ENCODE measurements around the gene RNF214. TPM values are rescaled to one million over a fixed set of nuclear protein-coding genes. Genes with fewer than 3 reads are reported as not detected.
"Not testable (repeated sequence)": the region's sequence is repeated elsewhere in the genome, so short reads cannot be mapped to it uniquely, and the experiment has no call there.

The RNF214 gene
- polyA plus RNA-seq, 4 donors, result 6.9 to 17.8 (median 8.9) TPM

DNA sequence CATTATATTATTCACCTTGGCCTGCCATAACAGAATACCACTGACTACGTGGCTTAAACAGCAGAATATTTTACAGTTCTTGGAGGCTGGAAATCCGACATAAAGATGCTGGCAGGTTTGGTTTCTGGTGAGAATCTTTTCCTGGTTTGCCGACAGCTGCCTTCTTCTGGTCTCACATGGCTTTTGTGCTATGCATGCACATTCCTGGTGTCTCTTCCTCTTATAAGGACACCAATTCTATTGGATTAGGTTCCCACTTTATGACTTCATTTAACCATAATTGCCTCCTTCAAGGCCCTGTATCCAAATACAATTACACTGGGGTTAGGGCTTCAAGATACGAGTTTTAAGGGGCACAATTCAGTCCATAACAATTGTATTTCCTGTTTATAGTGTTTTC lies 17.1 kb downstream of the RNF214 start:
- 88 to 90% (median 89%) methylated on average over 4 of the region's 4 CpGs for WGBS, 3 donors
- no peaks in the 10 kb centered on the region for H3K9me3 ChIP-seq (ENCODE audit: control insufficient read depth in 2 of 2, insufficient read depth in 1 of 2, low read depth in 1 of 2, low read length in 1 of 2)
- H3K4me3 ChIP-seq (ENCODE audit: low read depth in 1 of 3, low read length in 3 of 3), result no peak overlapping the region
- DNase-seq (no peak), FAIRE-seq (no peak)
- no peaks in the 10 kb centered on the region for H3K4me1 ChIP-seq (ENCODE audit: control insufficient read depth in 3 of 3, insufficient read depth in 2 of 3, low read depth in 1 of 3, low read length in 2 of 3)
- H3K27me3 ChIP-seq (ENCODE audit: control insufficient read depth in 3 of 3, insufficient read depth in 3 of 3, low read length in 3 of 3), result no peaks in the 10 kb centered on the region
- no peak overlapping the region for H3K27ac ChIP-seq (ENCODE audit: low read depth in 1 of 3, low read length in 2 of 3)
- H3K36me3 ChIP-seq (ENCODE audit: control insufficient read depth in 3 of 3, insufficient read depth in 2 of 3, low read depth in 1 of 3, low read length in 3 of 3), result peaks cover 0 to 42% (median 15%) of the 10 kb centered on the region in 3 donors

- H3K27ac ChIP-seq (ENCODE audit: low read depth in 1 of 3, low read length in 2 of 3), result no peak overlapping the region
- no peak for FAIRE-seq
- no peak overlapping the region for H3K4me3 ChIP-seq (ENCODE audit: low read depth in 1 of 3, low read length in 3 of 3)
- WGBS, 3 donors, result 90 to 98% (median 93%) methylated on average over 7 to 10 of the region's 10 CpGs
- no peaks in the 10 kb centered on the region for H3K9me3 ChIP-seq (ENCODE audit: control insufficient read depth in 2 of 2, insufficient read depth in 1 of 2, low read depth in 1 of 2, low read length in 1 of 2)
- no peaks in the 10 kb centered on the region for H3K27me3 ChIP-seq (ENCODE audit: control insufficient read depth in 3 of 3, insufficient read depth in 3 of 3, low read length in 3 of 3)
- H3K36me3 ChIP-seq (ENCODE audit: control insufficient read depth in 3 of 3, insufficient read depth in 2 of 3, low read depth in 1 of 3, low read length in 3 of 3), result peaks cover 0 to 34% (median 16%) of the 10 kb centered on the region in 3 donors
- no peaks in the 10 kb centered on the region for H3K4me1 ChIP-seq (ENCODE audit: control insufficient read depth in 3 of 3, insufficient read depth in 2 of 3, low read depth in 1 of 3, low read length in 2 of 3)
- DNase-seq, result no peak
These were observed 19.0 kb downstream of the RNF214 start for GRCh38 chr11:117251506-117251905.

DNA sequence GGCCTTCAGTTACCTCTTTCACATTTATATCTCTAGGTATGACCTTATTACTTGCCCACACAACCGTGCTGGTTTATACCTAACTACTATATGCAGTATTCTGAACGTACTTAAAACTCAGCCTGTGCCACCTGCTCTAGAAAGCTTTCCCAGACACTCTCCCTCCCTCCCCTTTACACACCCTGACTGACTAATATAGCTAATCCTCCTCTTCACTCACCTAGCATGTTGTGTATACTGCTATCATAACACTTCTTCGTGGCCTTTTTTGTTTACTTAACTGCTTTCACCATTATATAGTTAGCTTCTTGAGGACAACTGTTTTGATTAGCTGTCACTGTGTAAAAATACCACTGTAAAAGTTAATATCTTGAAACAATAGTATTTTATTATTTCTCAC lies 23.5 kb downstream of the RNF214 start:
- 65 to 76% (median 70%) methylated on average over 3 of the region's 3 CpGs for WGBS, 3 donors
- FAIRE-seq (no peak), DNase-seq (no peak)
- no peaks in the 10 kb centered on the region for H3K27me3 ChIP-seq (ENCODE audit: control insufficient read depth in 3 of 3, insufficient read depth in 3 of 3, low read length in 3 of 3)
- no peaks in the 10 kb centered on the region for H3K9me3 ChIP-seq (ENCODE audit: control insufficient read depth in 2 of 2, insufficient read depth in 1 of 2, low read depth in 1 of 2, low read length in 1 of 2)
- peaks cover 0 to 34% (median 4%) of the 10 kb centered on the region in 3 donors for H3K36me3 ChIP-seq (ENCODE audit: control insufficient read depth in 3 of 3, insufficient read depth in 2 of 3, low read depth in 1 of 3, low read length in 3 of 3)
- no peak overlapping the region for H3K4me3 ChIP-seq (ENCODE audit: low read depth in 1 of 3, low read length in 3 of 3)
- H3K4me1 ChIP-seq (ENCODE audit: control insufficient read depth in 3 of 3, insufficient read depth in 2 of 3, low read depth in 1 of 3, low read length in 2 of 3), result no peaks in the 10 kb centered on the region
- no peak overlapping the region for H3K27ac ChIP-seq (ENCODE audit: low read depth in 1 of 3, low read length in 2 of 3)

DNA sequence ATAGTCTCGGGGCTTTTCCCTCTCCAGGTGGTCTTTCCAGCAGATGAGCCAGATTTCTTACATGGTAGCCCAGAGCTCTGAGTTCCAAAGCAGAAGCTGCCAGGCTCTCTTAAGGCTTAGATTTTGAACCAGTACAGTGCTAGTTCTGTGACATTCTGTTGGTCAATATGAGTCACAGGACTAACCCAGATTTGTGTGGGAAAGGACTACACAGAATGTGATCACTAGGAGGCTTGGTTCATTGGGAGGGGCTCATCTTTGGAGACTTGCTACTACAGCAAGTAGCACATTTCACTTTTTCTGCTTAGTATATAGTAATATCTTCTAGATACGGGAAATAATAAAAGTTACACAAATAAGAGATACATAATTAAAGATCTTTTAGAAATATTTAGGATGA lies 24.1 kb downstream of the RNF214 start:
- FAIRE-seq (no peak), DNase-seq (no peak)
- Histone ChIP-seq H3K36me3 (ENCODE audit: control insufficient read depth in 3 of 3, insufficient read depth in 2 of 3, low read depth in 1 of 3, low read length in 3 of 3) (peaks cover 0 to 34% (median 4%) of the 10 kb centered on the region in 3 donors), H3K9me3 (ENCODE audit: control insufficient read depth in 2 of 2, insufficient read depth in 1 of 2, low read depth in 1 of 2, low read length in 1 of 2) (no peaks in the 10 kb centered on the region), H3K27ac (ENCODE audit: low read depth in 1 of 3, low read length in 2 of 3) (no peak overlapping the region), H3K4me3 (ENCODE audit: low read depth in 1 of 3, low read length in 3 of 3) (no peak overlapping the region), H3K27me3 (ENCODE audit: control insufficient read depth in 3 of 3, insufficient read depth in 3 of 3, low read length in 3 of 3) (no peaks in the 10 kb centered on the region), H3K4me1 (ENCODE audit: control insufficient read depth in 3 of 3, insufficient read depth in 2 of 3, low read depth in 1 of 3, low read length in 2 of 3) (no peaks in the 10 kb centered on the region)
- 55 to 76% (median 69%) methylated on average over 2 of the region's 2 CpGs for WGBS, 3 donors

DNA sequence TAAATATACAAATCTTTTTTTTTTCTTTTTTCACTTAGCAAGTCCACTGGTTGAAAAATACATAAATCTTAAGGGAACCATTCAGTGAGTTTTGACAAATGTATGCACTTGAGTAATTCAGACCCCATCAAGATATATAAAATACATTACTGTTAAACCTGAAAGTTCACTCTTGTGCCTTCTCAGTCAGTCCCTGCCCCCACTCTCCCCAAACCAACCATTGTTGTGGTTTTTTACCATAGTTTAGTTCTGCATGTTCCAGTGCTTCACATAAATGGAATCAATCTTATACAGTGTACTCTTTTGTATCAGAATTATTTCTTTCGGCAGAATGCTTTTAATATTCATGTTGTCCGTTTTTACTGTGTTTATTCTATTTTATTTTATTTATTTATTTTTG lies 26.1 kb downstream of the RNF214 start:
- Histone ChIP-seq H3K4me3 (ENCODE audit: low read depth in 1 of 3, low read length in 3 of 3) (no peak overlapping the region), H3K4me1 (ENCODE audit: control insufficient read depth in 3 of 3, insufficient read depth in 2 of 3, low read depth in 1 of 3, low read length in 2 of 3) (no peaks in the 10 kb centered on the region), H3K9me3 (ENCODE audit: control insufficient read depth in 2 of 2, insufficient read depth in 1 of 2, low read depth in 1 of 2, low read length in 1 of 2) (no peaks in the 10 kb centered on the region), H3K27me3 (ENCODE audit: control insufficient read depth in 3 of 3, insufficient read depth in 3 of 3, low read length in 3 of 3) (no peaks in the 10 kb centered on the region), H3K36me3 (ENCODE audit: control insufficient read depth in 3 of 3, insufficient read depth in 2 of 3, low read depth in 1 of 3, low read length in 3 of 3) (peaks cover 0 to 38% (median 4%) of the 10 kb centered on the region in 3 donors), H3K27ac (ENCODE audit: low read depth in 1 of 3, low read length in 2 of 3) (no peak overlapping the region)
- WGBS, 3 donors, result 83 to 93% (median 87%) methylated on average over 2 of the region's 2 CpGs
- FAIRE-seq (no peak), DNase-seq (no peak)

DNA sequence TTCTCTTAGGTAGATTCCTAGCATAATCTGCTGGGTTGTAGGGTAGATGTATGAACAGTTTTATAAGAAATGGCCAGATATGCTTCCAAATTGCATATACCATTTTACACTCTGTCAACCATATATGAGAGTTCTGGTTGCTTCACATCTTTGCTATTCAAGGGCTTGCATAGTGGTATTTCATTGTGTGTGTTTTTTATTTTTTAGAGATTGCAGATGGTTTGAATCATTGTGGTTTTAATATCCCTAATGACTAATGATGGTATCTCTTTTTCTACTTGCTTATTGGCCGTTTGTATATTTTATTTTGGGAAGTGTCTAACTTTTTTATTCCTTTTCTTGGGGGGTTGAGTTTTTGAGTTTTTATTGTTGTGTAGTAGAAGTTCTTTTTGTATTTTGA lies 26.9 kb downstream of the RNF214 start:
- FAIRE-seq, result no peak
- Histone ChIP-seq H3K4me3 (ENCODE audit: low read depth in 1 of 3, low read length in 3 of 3) (no peak overlapping the region), H3K9me3 (ENCODE audit: control insufficient read depth in 2 of 2, insufficient read depth in 1 of 2, low read depth in 1 of 2, low read length in 1 of 2) (no peaks in the 10 kb centered on the region), H3K27me3 (ENCODE audit: control insufficient read depth in 3 of 3, insufficient read depth in 3 of 3, low read length in 3 of 3) (no peaks in the 10 kb centered on the region), H3K4me1 (ENCODE audit: control insufficient read depth in 3 of 3, insufficient read depth in 2 of 3, low read depth in 1 of 3, low read length in 2 of 3) (no peaks in the 10 kb centered on the region), H3K36me3 (ENCODE audit: control insufficient read depth in 3 of 3, insufficient read depth in 2 of 3, low read depth in 1 of 3, low read length in 3 of 3) (peaks cover 0 to 33% (median 4%) of the 10 kb centered on the region in 3 donors), H3K27ac (ENCODE audit: low read depth in 1 of 3, low read length in 2 of 3) (no peak overlapping the region)
- DNase-seq, result no peak
- 66 to 89% (median 75%) methylated on average over 1 of the region's 1 CpG for WGBS, 3 donors

DNA sequence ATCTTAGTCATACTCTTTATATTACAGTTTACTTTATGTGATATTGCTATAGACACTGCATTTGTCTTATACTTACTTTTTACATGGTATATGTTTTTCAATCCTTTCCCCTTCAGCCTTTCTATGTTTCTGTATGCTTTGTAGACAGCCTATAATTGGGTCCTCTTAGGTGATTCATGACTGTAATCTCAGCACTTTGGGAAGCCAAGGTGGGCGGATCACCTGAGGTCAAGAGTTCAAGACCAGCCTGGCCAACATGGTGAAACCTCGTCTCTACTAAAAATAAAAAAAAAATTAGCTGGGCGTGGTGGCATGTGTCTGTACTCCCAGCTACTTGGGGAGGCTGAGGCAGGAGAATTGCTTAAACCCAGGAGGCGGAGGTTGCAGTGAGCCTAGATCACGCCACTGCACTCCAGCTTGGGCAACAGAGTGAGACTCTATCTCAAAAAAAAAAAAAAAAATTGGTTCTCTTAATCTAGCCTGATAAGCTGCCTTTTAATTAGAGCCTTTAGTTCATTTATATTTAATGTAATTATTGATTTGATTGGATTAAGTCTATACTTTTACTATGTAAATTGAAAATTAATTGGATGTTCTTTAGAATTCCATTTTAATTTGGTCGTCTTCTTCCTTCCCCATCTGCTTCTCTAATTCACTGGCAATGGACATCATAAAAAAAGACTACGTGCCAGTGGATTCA lies 32.3 kb downstream of the RNF214 start:
- not testable (repeated sequence) for H3K27me3 ChIP-seq (ENCODE audit: control insufficient read depth in 3 of 3, insufficient read depth in 3 of 3, low read length in 3 of 3); FAIRE-seq; H3K4me1 ChIP-seq (ENCODE audit: control insufficient read depth in 3 of 3, insufficient read depth in 2 of 3, low read depth in 1 of 3, low read length in 2 of 3); DNase-seq; H3K4me3 ChIP-seq (ENCODE audit: low read depth in 1 of 3, low read length in 3 of 3); H3K9me3 ChIP-seq (ENCODE audit: control insufficient read depth in 2 of 2, insufficient read depth in 1 of 2, low read depth in 1 of 2, low read length in 1 of 2); H3K27ac ChIP-seq (ENCODE audit: low read depth in 1 of 3, low read length in 2 of 3)
- WGBS, 3 donors, result 86 to 95% (median 90%) methylated on average over 7 of the region's 7 CpGs
- peaks cover 0 to 34% (median 3%) of the 10 kb centered on the region in 3 donors for H3K36me3 ChIP-seq (ENCODE audit: control insufficient read depth in 3 of 3, insufficient read depth in 2 of 3, low read depth in 1 of 3, low read length in 3 of 3)

DNA sequence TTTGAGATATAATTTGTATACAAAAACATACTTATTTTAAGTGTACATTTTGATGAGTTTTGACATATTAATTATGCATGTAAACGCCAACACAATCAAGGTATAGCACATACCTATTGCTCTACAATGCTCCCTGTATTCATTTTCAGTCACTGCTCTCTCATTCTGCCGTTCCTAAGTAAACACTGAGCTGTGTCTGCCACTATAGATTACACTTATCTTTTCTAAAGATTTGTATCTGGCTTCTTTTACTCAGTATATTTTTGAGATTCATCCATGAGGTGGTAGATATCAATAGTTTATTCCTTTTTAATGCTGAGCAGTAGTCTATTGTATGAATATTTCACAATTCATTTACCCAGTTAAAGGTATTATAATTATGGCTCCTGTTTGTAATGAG lies 33.3 kb downstream of the RNF214 start:
- H3K4me3 ChIP-seq (ENCODE audit: low read depth in 1 of 3, low read length in 3 of 3), result no peak overlapping the region
- H3K4me1 ChIP-seq (ENCODE audit: control insufficient read depth in 3 of 3, insufficient read depth in 2 of 3, low read depth in 1 of 3, low read length in 2 of 3), result no peaks in the 10 kb centered on the region
- peaks cover 0 to 35% (median 2%) of the 10 kb centered on the region in 3 donors for H3K36me3 ChIP-seq (ENCODE audit: control insufficient read depth in 3 of 3, insufficient read depth in 2 of 3, low read depth in 1 of 3, low read length in 3 of 3)
- H3K27me3 ChIP-seq (ENCODE audit: control insufficient read depth in 3 of 3, insufficient read depth in 3 of 3, low read length in 3 of 3), result no peaks in the 10 kb centered on the region
- no peaks in the 10 kb centered on the region for H3K9me3 ChIP-seq (ENCODE audit: control insufficient read depth in 2 of 2, insufficient read depth in 1 of 2, low read depth in 1 of 2, low read length in 1 of 2)
- no peak for DNase-seq
- no peak overlapping the region for H3K27ac ChIP-seq (ENCODE audit: low read depth in 1 of 3, low read length in 2 of 3)
- FAIRE-seq, result no peak
- 69 to 80% (median 79%) methylated on average over 2 of the region's 2 CpGs for WGBS, 3 donors

- peaks cover 2 to 32% (median 5%) of the 10 kb centered on the region in 3 donors for H3K36me3 ChIP-seq (ENCODE audit: control insufficient read depth in 3 of 3, insufficient read depth in 2 of 3, low read depth in 1 of 3, low read length in 3 of 3)
- H3K9me3 ChIP-seq (ENCODE audit: control insufficient read depth in 2 of 2, insufficient read depth in 1 of 2, low read depth in 1 of 2, low read length in 1 of 2), result peaks cover 0 to 3% of the 10 kb centered on the region in 2 donors
- no peaks in the 10 kb centered on the region for H3K27me3 ChIP-seq (ENCODE audit: control insufficient read depth in 3 of 3, insufficient read depth in 3 of 3, low read length in 3 of 3)
- no peak for DNase-seq
- H3K4me1 ChIP-seq (ENCODE audit: control insufficient read depth in 3 of 3, insufficient read depth in 2 of 3, low read depth in 1 of 3, low read length in 2 of 3), result no peaks in the 10 kb centered on the region
- no peak for FAIRE-seq
- no peak overlapping the region for H3K4me3 ChIP-seq (ENCODE audit: low read depth in 1 of 3, low read length in 3 of 3)
- WGBS, 3 donors, result 90 to 91% (median 90%) methylated on average over 2 of the region's 2 CpGs
- no peak overlapping the region for H3K27ac ChIP-seq (ENCODE audit: low read depth in 1 of 3, low read length in 2 of 3)
These were observed 37.4 kb downstream of the RNF214 start for GRCh38 chr11:117269856-117270255.
